OCI-LY3 (cell line): ENCODE data around the gene GRID2.

ENCODE experiments used
- CTCF ChIP-seq: fragments of 200-600, 300-600 bp; sonication (generic); IDR thresholded peaks from 2 replicates; pipeline ENCODE4 v1.5.1; 2014; ENCODE audit warnings: antibody characterized with exemption, low read length, low read depth
- EZH2phosphoT487 ChIP-seq: fragments of 200-600 bp; shearing (Covaris generic); IDR thresholded peaks from 2 replicates; pipeline ENCODE4 v1.6.1; 2018; ENCODE audit warnings: antibody characterized with exemption, mixed run types, low read depth

DNA sequence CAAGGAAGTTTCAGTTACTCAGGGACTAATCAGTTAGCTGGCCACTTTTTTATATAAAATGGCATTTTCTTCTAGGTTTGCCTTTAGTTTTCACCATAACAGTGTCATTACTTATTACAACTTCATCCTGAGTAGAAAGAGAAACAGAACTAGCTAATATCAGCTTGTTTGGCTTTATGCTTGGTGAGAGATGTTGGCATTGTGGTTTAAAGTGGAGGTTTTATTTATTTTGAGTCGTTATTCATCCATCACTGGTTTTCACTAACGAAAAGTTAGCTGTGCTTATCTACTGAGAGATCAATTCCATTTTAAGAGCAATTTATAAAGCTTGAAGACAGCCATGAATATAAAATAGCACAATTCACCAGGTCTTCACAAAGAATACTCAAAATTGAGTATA, 714.5 kb downstream of the GRID2 start:
- no peak for TF ChIP-seq CTCF
- TF ChIP-seq EZH2phosphoT487: no peak
